Measurements from ENCODE around the gene AGAP2. TPM values are rescaled to one million over a fixed set of nuclear protein-coding genes. Genes with fewer than 3 reads are reported as not detected.

Gene AGAP2
- total and polyA plus RNA-seq, 2 of the 8 experiments (the other 6 are each of a cell fraction or from before 2014, with no cell fraction given), result 1.5 TPM

DNA sequence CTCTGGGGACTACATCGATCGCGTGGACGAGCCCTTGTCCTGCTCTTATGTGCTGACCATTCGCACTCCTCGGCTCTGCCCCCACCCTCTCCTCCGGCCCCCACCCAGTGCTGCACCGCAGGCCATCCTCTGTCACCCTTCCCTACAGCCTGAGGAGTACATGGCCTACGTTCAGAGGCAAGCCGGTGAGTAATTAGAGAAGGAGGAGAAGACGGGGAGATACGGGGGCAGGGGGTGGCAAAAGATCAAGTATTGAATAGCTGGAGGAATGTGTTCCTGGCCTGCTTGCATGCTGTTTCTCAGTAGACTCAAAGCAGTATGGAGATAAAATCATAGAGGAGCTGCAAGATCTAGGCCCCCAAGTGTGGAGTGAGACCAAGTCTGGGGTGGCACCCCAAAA is 22.8 kb downstream of the AGAP2 start:
- H3K36me3 ChIP-seq (ENCODE audit: control insufficient read depth in 2 of 4, insufficient read depth in 4 of 4, low read length in 3 of 4), result peaks cover 0 to 22% (median 5%) of the 10 kb centered on the region in 4 experiments; a peak in 4 of 8 replicates
- H3K14ac ChIP-seq (ENCODE audit: insufficient read length), result no peak overlapping the region
- ChIA-PET POLR2A (ENCODE audit: partially characterized antibody) (interaction anchor here (1.1 kb wide), 1 partner anchor 9 kb away, joined by 4 read pairs; no protein-coding TSS in a partner anchor), CTCF (ENCODE audit: partially characterized antibody) (interaction anchor here (0.6 to 1.3 kb wide), 3 partner anchors 10 to 132 kb away, joined by 3 to 5 read pairs (median 3); no protein-coding TSS in a partner anchor)
- H3K56ac ChIP-seq (replicated peaks; ENCODE audit: insufficient read length, low read depth, low read length), result no peak overlapping the region
- no peak overlapping the region for H4K91ac ChIP-seq (replicated peaks; ENCODE audit: insufficient read length, low read length)
- H3K4ac ChIP-seq (replicated peaks; ENCODE audit: insufficient read length, low read depth, low read length), result no peak overlapping the region
- no peak for TF ChIP-seq CEBPB (IDR thresholded peaks at IDR 0.05; ENCODE audit: low read depth, low read length)
- no peak for TF ChIP-seq BRCA1 (IDR thresholded peaks at IDR 0.05; ENCODE audit: low read depth, low read length)
- TF ChIP-seq RAD21 (IDR thresholded peaks at IDR 0.05 in 1 of 2, conservative IDR thresholded peaks at IDR 0.05 in 1 of 2; ENCODE audit: low read depth in 2 of 2, low read length in 2 of 2), result no peak
- no peak for TF ChIP-seq RFX5 (IDR thresholded peaks at IDR 0.05; ENCODE audit: borderline replicate concordance, low read depth, low read length)
- no peak overlapping the region for H2BK20ac ChIP-seq (ENCODE audit: low read length)
- H4K20me1 ChIP-seq (replicated peaks in 1 of 2; ENCODE audit: control insufficient read depth in 1 of 2, insufficient read depth in 2 of 2, low read length in 2 of 2), result peaks cover 0 to 3% of the 10 kb centered on the region in 2 experiments
- no peak overlapping the region for H2BK120ac ChIP-seq (replicated peaks; ENCODE audit: low read depth, low read length)
- WGBS, 2 experiments (ENCODE audit: extremely low coverage in 1 of 2, insufficient coverage in 1 of 2, insufficient read length in 1 of 2, insufficient replicate concordance in 2 of 2, low coverage in 1 of 2, low lambda C conversion rate in 2 of 2, missing lambda C conversion rate in 1 of 2), result 94% methylated on average over 11 of the region's 12 CpGs; no CpG with 5 or more reads in 1 of the 2 experiments
- no peaks in the 10 kb centered on the region for H3K27me3 ChIP-seq (replicated peaks in 1 of 4; ENCODE audit: control insufficient read depth in 3 of 4, extremely low read depth in 1 of 4, insufficient read depth in 3 of 4, low read length in 3 of 4)
- no peak for FAIRE-seq
- no peaks in the 10 kb centered on the region for H3K4me1 ChIP-seq (replicated peaks in 1 of 4; ENCODE audit: control insufficient read depth in 3 of 4, insufficient read depth in 4 of 4, low read length in 3 of 4)
- no peak overlapping the region for H3K9ac ChIP-seq (replicated peaks in 1 of 4; ENCODE audit: extremely low read depth in 1 of 4, low read depth in 3 of 4, low read length in 3 of 4)
- no peak overlapping the region for H2BK12ac ChIP-seq (ENCODE audit: low read depth, low read length)
- no peak overlapping the region for H3K18ac ChIP-seq (ENCODE audit: extremely low read depth, low read length)
- no peak overlapping the region for H3K27ac ChIP-seq (ENCODE audit: low read depth, low read length)
- H3K79me1 ChIP-seq (ENCODE audit: low read depth, low read length), result no peaks in the 10 kb centered on the region
- no peak overlapping the region for H2BK15ac ChIP-seq (ENCODE audit: low read length)
- H2BK5ac ChIP-seq (ENCODE audit: low read depth, low read length), result no peak overlapping the region
- H3K4me2 ChIP-seq (ENCODE audit: insufficient read depth in 1 of 2, low read depth in 2 of 2, low read length in 2 of 2), result no peak overlapping the region
- no peaks in the 10 kb centered on the region for H3K23me2 ChIP-seq (ENCODE audit: low read depth, low read length)
- H4K5ac ChIP-seq (ENCODE audit: insufficient read length, low read depth, low read length), result no peak overlapping the region
- peak in 1 of 2 experiments; percentile 11 for DNase-seq (ENCODE audit: low read depth in 1 of 2, low spot score in 2 of 2)
- no peak overlapping the region for H4K8ac ChIP-seq (ENCODE audit: extremely low read depth, insufficient read depth, low read length)
- H3K9me3 ChIP-seq (ENCODE audit: insufficient read depth in 2 of 2, low read depth in 1 of 2, low read length in 1 of 2), result no peaks in the 10 kb centered on the region
- no peak overlapping the region for H3K4me3 ChIP-seq (ENCODE audit: extremely low read depth in 1 of 4, insufficient read depth in 2 of 4, low read depth in 3 of 4, low read length in 4 of 4)
- H2AFZ ChIP-seq (ENCODE audit: low read length), result no peak overlapping the region
- H3K79me2 ChIP-seq (ENCODE audit: control insufficient read depth in 1 of 2, insufficient read depth in 2 of 2, low read length in 2 of 2), result no peaks in the 10 kb centered on the region
- H3K23ac ChIP-seq (ENCODE audit: insufficient read length), result no peak overlapping the region
- H2AK5ac ChIP-seq (ENCODE audit: low read depth, low read length), result no peak overlapping the region
